AML-193 (cell line): Measurements from ENCODE around the gene UFD1.

Source experiments
- DNase-seq, 2 experiments: peaks; one replicate each; lab custom pipeline; 2025; lab: John Stamatoyannopoulos, UW

UFD1 gene

GRCh38 chr22:19515654-19516377, 36.8 kb upstream of the UFD1 start:
- DNase-seq = no peak

DNA sequence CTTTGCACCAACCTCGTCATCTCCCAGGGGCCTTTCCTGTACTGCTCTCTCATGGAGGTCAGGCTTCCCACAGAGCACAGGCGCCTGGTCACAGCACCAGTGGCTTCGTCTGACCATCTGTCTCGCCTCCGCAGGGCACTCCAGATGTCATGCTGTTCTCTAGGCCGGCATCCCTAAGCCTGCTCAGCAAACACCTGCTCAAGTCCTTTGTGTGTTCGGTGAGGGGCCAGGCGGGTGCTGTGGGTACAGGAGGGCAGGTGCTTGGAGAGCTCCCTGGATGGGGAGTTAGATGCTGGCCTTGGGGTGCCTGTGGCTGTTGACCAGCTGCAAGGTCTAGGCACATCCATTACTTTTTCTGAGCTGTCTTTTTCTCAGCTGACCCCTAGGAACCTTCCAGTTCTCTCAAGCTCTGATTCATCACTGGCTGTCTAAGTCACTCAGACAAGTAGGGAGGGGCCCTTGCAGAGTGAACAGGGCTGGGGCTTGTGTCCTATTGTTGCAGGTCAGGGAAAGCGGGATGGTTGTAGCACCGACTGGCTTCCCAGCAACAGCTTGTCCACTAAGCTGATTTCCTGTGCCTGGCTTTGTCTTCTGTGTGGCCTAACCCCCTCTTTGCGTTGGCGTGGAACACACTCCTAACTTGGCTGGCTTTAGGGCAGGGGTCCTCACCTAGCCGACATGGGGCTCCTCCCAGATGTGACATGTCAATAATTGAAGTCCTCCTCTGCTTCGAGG, 36.0 kb upstream of the UFD1 start:
- DNase-seq = no peak

DNA sequence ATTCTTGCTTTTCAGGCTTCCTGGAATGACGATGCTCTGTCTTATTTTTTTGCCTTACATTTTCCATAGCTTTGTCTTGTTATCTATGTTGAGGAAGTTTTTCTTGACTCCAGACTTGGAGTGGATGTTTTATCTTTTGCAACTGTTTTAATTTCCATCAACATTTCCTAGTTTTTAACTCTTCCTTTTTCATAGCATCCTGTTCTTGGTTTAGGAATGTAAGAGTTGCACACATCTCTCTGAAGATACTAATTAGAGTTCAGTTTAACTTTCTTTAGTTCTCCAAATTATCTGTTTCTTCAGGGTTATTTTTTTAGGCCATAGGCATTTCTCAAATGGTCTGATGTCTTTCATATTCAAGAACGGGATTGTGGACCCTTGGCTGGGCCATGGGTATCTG, 34.8 kb upstream of the UFD1 start:
- DNase-seq = no peak

DNA sequence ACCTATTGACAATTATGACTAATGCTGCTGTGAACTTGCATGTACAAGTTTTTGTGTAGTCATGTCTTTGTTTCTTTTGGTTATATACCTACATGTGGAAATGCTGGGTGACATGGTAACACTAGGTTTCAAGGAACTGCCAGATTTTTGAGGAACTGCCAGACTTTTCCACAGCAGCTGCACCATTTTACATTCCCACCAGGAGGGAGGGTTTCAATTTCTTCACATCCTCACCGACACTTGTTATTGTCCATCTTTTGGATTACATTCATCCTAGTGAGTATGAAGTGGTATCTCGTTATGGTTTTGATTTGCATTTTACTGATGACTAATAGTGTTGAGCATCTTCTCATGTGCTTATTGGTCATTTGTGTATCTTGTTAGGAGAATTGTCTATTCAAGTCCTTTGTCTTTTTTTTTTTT, 31.9 kb upstream of the UFD1 start:
- no peak for DNase-seq

DNA sequence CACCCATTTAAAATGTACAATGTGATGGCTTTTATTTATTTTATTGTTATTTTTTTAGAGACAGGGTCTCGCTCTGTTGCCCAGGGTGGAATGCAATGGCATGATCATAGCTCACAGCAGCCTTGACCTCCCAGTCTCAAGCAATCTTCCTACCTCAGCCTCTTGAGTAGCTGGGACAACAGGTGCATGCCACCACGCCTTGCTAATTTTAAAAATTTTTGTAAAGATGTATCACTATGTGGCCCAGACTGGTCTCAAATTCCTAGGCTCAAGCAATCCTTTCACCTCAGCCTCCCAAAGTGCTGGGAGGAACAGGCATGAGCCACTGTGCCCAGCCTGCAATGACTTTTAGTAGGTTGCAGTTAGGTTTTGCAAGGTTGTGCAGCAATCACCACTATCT, 30.9 kb upstream of the UFD1 start:
- no peak for DNase-seq

DNA sequence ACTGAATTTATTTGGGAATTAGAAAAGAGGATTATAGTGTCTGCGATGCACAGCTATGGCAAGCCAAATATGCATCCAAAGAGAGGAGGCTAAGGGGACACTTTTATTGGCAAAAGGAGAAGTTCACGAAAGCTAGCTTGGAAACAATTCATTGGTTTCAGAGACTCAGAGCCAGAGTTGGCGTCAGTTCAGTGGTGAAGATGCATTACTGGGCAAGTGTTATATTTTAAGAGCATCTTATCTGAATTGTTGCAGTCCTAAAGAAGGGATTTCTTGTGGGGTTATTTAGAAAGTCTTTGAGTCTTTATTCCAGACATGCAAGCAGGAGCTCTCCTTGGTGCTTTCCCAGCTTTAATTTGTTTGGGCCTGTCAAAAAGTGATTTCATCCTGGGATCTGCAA, 30.2 kb upstream of the UFD1 start:
- no peak for DNase-seq

DNA sequence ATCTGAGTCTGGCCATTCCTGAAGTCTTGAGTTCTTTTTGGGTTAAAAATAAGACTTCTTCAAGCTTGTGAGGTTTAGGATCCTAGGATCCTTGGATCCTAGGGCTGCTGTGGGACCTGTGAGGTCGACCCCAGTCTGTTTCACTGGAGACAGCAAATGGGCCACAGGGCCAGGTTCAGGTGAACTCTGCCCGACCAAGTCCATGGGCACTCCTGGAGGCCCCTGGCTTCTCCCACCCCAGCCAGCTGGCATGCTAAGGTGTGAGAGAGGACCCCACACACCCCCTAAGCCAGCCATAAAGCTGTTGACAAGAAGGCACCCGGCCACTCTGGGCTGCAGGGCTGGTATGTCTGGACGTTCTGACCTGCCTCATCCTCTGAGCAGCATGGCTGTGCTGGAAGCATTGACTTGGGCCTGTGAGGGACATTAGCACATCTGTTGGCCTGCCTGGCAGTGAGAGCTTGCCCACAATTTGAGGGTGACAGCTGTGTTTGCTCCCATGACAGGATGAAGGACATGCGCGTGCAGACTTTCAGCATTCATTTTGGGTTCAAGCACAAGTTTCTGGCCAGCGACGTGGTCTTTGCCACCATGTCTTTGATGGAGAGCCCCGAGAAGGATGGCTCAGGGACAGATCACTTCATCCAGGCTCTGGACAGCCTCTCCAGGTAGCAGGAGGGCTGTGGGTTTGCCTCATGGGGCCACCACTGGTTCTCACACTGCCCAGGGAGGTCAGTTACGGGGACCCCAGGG, 29.2 kb upstream of the UFD1 start:
- DNase-seq = no peak

GRCh38 chr22:19507534-19507861, 28.5 kb upstream of the UFD1 start:
- DNase-seq = no peak

- no peak for DNase-seq
Measured at GRCh38 chr22:19506212-19506611, 27.2 kb upstream of the UFD1 start.

- DNase-seq = no peak
Measured at GRCh38 chr22:19505735-19506126, 26.7 kb upstream of the UFD1 start.

DNA sequence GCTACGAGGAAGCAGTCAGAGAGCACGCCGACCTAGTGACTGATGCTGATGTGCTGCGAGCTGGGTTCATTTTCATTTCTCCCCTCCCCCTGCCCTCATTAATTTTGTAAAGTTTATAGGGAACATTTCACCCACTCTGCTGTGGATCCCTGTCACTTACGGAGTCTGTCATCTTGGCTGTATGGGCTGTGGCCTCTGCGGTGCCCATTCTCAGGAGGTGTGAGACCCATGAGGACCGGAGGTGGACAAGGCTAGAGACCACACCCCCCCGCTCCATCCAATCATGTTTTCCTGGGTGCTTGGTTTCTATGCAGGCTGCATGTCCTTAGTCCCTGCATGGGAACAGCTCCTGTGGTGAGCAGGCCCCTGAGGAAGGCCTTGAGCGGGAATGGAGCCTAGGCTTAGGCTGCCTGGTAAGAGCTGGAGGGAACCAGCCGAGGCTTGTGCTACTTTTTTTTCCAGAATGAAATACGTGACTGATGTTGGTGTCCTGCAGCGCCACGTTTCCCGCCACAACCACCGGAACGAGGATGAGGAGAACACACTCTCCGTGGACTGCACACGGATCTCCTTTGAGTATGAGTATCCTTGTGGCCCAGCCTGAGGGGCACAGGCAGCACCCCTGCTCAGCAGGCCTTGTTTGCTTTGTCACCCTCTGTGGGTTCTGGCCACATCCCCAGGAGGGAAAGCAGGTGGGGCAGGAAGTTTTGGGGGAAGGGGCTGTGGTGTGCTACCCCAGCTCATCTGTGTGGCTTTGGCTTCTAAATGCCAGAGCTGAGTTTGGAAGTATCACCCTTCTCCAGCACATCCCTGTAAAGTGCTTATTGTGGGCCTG, 26.1 kb upstream of the UFD1 start:
- DNase-seq = no peak

GRCh38 chr22:19503869-19504268, 24.9 kb upstream of the UFD1 start:
- no peak for DNase-seq

GRCh38 chr22:19503367-19503766, 24.4 kb upstream of the UFD1 start:
- no peak for DNase-seq

- no peak for DNase-seq
Measured at GRCh38 chr22:19501897-19502447, 23.0 kb upstream of the UFD1 start.

DNA sequence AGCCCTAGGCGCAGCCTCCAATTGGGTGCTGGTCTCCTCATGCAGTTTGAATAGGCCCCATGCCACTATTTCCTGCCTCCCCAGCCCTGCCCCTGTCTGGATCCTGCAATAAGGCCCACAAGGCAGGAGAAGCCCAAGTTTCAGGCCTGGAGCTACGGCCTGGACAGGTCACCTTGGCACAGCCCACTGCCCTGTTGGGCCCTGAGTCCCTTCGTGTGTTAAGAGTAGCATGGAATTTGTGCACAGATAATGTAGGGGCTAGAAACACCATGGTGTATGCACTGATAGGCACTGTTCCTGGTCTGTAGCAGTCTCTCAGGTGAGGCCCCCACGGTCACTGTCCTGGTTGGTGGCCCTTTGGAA, 20.9 kb upstream of the UFD1 start:
- no peak for DNase-seq

DNA sequence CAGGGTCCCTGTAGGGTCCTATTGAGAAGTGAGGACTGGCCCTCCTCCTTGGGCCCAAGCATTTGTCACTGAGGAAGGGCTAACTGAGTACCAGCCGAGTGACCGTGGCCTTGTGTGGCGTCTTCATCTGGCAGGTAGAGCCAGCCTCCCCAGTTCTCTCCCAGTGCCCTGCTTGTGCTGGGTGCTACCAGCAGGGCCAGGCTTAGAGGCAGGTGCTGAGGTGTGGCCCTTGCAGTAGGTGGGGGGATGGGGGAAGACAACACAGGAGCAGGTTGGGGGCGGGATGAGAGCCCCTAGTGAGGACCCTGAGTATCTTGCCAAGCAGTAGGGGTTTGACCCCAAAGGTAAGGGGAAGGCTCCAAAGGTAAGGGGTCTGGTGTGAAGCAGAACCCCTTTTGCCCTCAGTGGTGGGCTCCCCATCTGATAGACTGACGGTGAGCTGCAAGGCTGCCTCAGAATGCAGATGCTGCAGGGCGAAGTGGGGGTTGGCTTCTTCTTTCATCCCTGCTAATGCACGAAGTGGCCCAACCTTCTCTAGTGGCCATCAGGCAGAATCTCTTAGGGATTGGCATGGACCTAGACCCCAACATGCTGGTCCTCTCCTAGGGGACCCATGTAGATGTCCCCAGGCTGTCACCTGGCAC, 20.4 kb upstream of the UFD1 start:
- DNase-seq = no peak

- no peak for DNase-seq
Measured at GRCh38 chr22:19498866-19499190, 19.8 kb upstream of the UFD1 start.

- no peak for DNase-seq
Measured at GRCh38 chr22:19498154-19498865, 19.3 kb upstream of the UFD1 start.

DNA sequence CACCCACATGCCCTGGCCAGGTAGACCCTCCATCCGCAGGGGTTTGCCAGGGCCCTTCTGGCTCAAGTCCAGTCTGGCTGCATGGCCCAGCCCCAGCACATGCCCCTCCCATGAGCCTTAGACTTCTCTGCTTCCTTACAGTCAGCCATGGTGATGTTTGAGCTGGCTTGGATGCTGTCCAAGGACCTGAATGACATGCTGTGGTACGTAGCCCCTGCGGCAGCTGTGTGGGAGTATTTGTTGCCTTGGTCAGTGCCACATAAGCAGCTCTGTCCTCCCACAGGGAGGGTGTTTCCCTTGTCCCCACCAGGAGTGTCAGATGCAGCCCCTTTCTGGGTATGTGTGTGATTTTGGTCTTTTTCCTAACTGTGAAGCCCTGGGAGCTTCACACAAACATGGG, 18.3 kb upstream of the UFD1 start:
- DNase-seq = no peak

DNA sequence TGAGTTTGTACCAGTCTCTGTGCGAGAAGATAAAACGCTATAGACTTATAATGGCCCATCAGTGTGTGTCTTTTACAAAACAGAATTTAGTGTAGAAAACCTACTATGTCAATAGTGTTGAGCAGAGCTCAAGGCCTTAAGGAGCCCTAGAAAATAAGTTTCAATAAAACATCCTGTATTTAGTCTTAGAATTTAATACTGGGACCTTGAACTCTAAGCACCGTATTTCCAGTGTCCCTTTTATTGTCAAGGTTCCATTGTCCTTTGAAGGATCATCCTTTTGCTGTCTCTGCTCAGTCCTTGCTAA, 17.3 kb upstream of the UFD1 start:
- DNase-seq = no peak
